ENCODE results near the gene FGF2. TPM values are rescaled to one million over a fixed set of nuclear protein-coding genes. Genes with fewer than 3 reads are reported as not detected.

Gene FGF2
- not detected for total RNA-seq
- 0.08 TPM for polyA plus RNA-seq (2013, experiment 1 of 2)
- 0.24 TPM for polyA plus RNA-seq (2013, experiment 2 of 2)
- 0 to 8.2 (median 0.07) reads per million in 172 experiments for total RNA-seq

GRCh38 chr4:122826553-122827257, at the start of gene FGF2:
Gene FGF2, plus strand, starts transcription at chr4:122826831. Its CDS starts 344 bp downstream, at chr4:122827175.
- peaks cover 23 to 66% of the 10 kb centered on the region in 2 experiments for H3K27me3 ChIP-seq (ENCODE audit: control insufficient read depth in 1 of 2, insufficient read depth in 2 of 2, low read length in 2 of 2)
- no peaks in the 10 kb centered on the region for H3K36me3 ChIP-seq (ENCODE audit: insufficient read depth, low read length)
- Mint-ChIP-seq H3K4me3 (peak within 1 kb of the TSS; percentile 82), H3K36me3 (ENCODE audit: low read depth) (no peaks in the 10 kb centered on the region), H3K4me1 (ENCODE audit: low read depth) (peaks cover 12% of the 10 kb centered on the region), H3K9me3 (no peaks in the 10 kb centered on the region), H3K27me3 (peaks cover 83% of the 10 kb centered on the region), H3K27ac (no peak within 1 kb of the TSS)
- ChIA-PET POLR2A (no interaction called here), CTCF (interaction anchor here (0.6 kb wide), 1 partner anchor 485 kb away, joined by 3 read pairs; no protein-coding TSS in a partner anchor)
- TF ChIP-seq CTCF (IDR thresholded peaks at IDR 0.05), result no peak
- no peak within 1 kb of the TSS for H3K27ac ChIP-seq (ENCODE audit: low read depth in 1 of 2, low read length in 2 of 2)
- H3K4me3 ChIP-seq (ENCODE audit: low read length), result peak within 1 kb of the TSS; percentile 64
- DNase-seq (peak in 5 of 14 experiments; percentile 6 to 31 (median 17)), ATAC-seq (ENCODE audit: poor library complexity) (no peak)
- intact Hi-C loops (cut with DNase I, micrococcal nuclease), result no loop called here
- H3K9me3 ChIP-seq (ENCODE audit: control insufficient read depth in 1 of 2, insufficient read depth in 1 of 2, low read length in 2 of 2), result no peaks in the 10 kb centered on the region
- peaks cover 11% of the 10 kb centered on the region for H3K4me1 ChIP-seq (ENCODE audit: insufficient read depth, low read length)

- Mint-ChIP-seq H3K4me1 (ENCODE audit: low read depth) (no peaks in the 10 kb centered on the region), H3K36me3 (ENCODE audit: low read depth) (no peaks in the 10 kb centered on the region), H3K4me3 (no peak overlapping the region), H3K9me3 (no peaks in the 10 kb centered on the region), H3K27me3 (peaks cover 4% of the 10 kb centered on the region), H3K27ac (no peak overlapping the region)
- no peak for ATAC-seq (ENCODE audit: poor library complexity)
- Histone ChIP-seq H3K9me3 (ENCODE audit: control insufficient read depth in 1 of 2, insufficient read depth in 1 of 2, low read length in 2 of 2) (no peaks in the 10 kb centered on the region), H3K36me3 (ENCODE audit: insufficient read depth, low read length) (no peaks in the 10 kb centered on the region), H3K27ac (ENCODE audit: low read depth in 1 of 2, low read length in 2 of 2) (no peak overlapping the region), H3K27me3 (ENCODE audit: control insufficient read depth in 1 of 2, insufficient read depth in 2 of 2, low read length in 2 of 2) (no peaks in the 10 kb centered on the region), H3K4me3 (ENCODE audit: low read length) (no peak overlapping the region), H3K4me1 (ENCODE audit: insufficient read depth, low read length) (no peaks in the 10 kb centered on the region)
- DNase-seq, result no peak
- POLR2A ChIA-PET, result no interaction called here
- TF ChIP-seq CTCF (IDR thresholded peaks at IDR 0.05), result no peak
- intact Hi-C loops (cut with DNase I, micrococcal nuclease), result no loop called here
- CTCF ChIA-PET, result interaction anchor here (1.1 kb wide), 1 partner anchor 10 kb away, joined by 3 read pairs; no protein-coding TSS in a partner anchor
These were observed 49.7 kb upstream of the FGF2 start for GRCh38 chr4:122776916-122777315.

DNA sequence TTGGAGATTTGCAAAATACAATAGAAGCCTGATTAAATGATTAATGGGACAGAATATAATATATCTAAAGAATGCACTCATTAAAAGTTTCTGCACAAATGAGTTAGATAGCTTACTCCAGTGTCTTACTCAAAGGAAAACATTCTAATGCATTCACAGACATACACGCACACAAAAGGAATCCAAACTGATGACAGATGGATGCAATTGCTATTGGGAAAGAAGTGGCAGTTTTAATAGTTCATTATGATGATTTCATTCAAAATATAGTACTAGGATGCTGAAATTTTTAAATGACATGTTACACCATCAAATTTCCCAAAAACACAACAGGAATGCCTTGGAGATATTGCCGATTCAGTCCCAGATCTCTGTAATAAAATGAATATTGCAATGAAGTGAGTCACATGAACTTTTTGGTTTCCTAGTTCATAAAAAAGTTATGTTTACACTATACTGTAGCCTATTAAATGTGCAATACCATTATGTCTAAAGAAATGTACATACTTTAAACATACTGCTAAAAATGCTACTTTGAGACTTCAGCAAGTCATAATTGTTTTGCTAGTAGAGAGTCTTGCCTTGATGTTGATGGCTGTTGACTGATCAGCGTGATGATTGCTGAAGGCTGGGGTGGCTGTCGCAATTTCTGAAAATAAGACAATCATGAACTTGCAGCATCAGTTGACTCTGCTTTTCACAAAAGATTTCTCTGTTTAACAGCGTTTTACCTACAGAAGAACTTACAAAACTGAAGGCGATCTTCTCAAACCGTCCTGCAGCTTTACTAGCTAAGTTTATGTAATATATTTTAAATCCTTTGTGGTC, 48.6 kb upstream of the FGF2 start:
- no peak overlapping the region for H3K27ac ChIP-seq (ENCODE audit: low read depth in 1 of 2, low read length in 2 of 2)
- TF ChIP-seq CTCF (IDR thresholded peaks at IDR 0.05), result no peak
- intact Hi-C loops (cut with DNase I, micrococcal nuclease), result no loop called here
- ChIA-PET POLR2A (no interaction called here), CTCF (no interaction called here)
- no peak overlapping the region for H3K4me3 ChIP-seq (ENCODE audit: low read length)
- Mint-ChIP-seq H3K27ac (no peak overlapping the region), H3K4me3 (no peak overlapping the region), H3K36me3 (ENCODE audit: low read depth) (no peaks in the 10 kb centered on the region), H3K27me3 (peaks cover 4% of the 10 kb centered on the region), H3K9me3 (no peaks in the 10 kb centered on the region), H3K4me1 (ENCODE audit: low read depth) (no peaks in the 10 kb centered on the region)
- ATAC-seq (ENCODE audit: poor library complexity) (no peak), DNase-seq (no peak)
- H3K9me3 ChIP-seq (ENCODE audit: control insufficient read depth in 1 of 2, insufficient read depth in 1 of 2, low read length in 2 of 2), result no peaks in the 10 kb centered on the region
- H3K27me3 ChIP-seq (ENCODE audit: control insufficient read depth in 1 of 2, insufficient read depth in 2 of 2, low read length in 2 of 2), result no peaks in the 10 kb centered on the region
- H3K36me3 ChIP-seq (ENCODE audit: insufficient read depth, low read length), result no peaks in the 10 kb centered on the region
- no peaks in the 10 kb centered on the region for H3K4me1 ChIP-seq (ENCODE audit: insufficient read depth, low read length)

Data from CD4-positive, alpha-beta T cell (primary cell).